Mammary epithelial cell (primary cell): ENCODE results near the gene DYSF.

Source experiments
- CTCF ChIP-seq, 2 donors: IDR thresholded peaks in 1 of 2; conservative IDR thresholded peaks in 1 of 2; 2 replicates each; pipeline ENCODE4 v1.5.1; 2011 to 2012; ENCODE audit warnings: inconsistent platforms in 2 of 2, low read length in 2 of 2, mild to moderate bottlenecking in 2 of 2, control low read depth in 1 of 2, low read depth in 1 of 2; ENCODE audit not compliant: insufficient read depth in 1 of 2; ENCODE audit errors: extremely low read depth in 1 of 2
- EZH2 ChIP-seq: IDR thresholded peaks from 2 replicates; pipeline ENCODE4 v1.6.1; 2012; ENCODE audit warnings: low read length, inconsistent platforms, borderline replicate concordance

DNA sequence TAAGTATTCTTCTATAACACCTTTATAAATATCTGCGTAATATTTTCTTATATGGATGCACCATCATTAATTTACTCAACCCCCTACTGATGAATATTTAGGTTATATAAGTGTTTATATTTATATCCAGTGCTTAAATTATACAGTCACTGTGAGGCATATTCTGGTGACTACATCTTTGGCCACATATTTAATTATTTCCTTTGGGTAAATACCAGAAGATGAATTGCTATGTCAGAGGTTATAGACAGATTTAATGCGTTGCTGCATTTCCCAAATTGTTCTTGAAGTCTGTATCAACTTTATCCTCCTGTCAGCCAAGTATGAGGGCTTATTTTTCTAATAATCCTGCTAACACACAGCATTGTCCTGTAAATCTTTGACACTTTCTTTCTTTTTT, 18.7 kb downstream of the DYSF start:
- TF ChIP-seq CTCF (conservative IDR thresholded peaks at IDR 0.05 in 1 of 2, IDR thresholded peaks at IDR 0.05 in 1 of 2; ENCODE audit: extremely low read depth in 1 of 2, insufficient read depth in 1 of 2, low read depth in 1 of 2, low read length in 2 of 2) (no peak), EZH2 (no peak)
